ENCODE results near the gene LACTBL1. TPM values are rescaled to one million over a fixed set of nuclear protein-coding genes. Genes with fewer than 3 reads are reported as not detected.

The LACTBL1 gene
- total and polyA plus RNA-seq, 2 donors (not counting 1 experiment from before 2014, with no cell fraction given) = not detected

- Histone ChIP-seq H3K4me3 (ENCODE audit: control extremely low read depth in 1 of 5, extremely low read depth in 1 of 5, insufficient read depth in 1 of 5, low read depth in 2 of 5, low read length in 4 of 5) (peak overlapping the region in 4 of 5 experiments; percentile 71 to 87 (median 74)), H3K27me3 (replicated peaks in 1 of 4; ENCODE audit: control extremely low read depth in 1 of 4, control insufficient read depth in 3 of 4, insufficient read depth in 4 of 4, low read length in 3 of 4) (no peaks in the 10 kb centered on the region), H2AFZ (ENCODE audit: insufficient read depth, low read depth, low read length, poor library complexity, severe bottlenecking) (peak overlapping the region; percentile 96), H3K4me1 (ENCODE audit: control insufficient read depth in 2 of 2, insufficient read depth in 2 of 2, low read length in 2 of 2) (peaks cover 12 to 15% of the 10 kb centered on the region in 2 donors), H3K79me2 (ENCODE audit: control insufficient read depth, insufficient read depth, low read length) (peaks cover 79% of the 10 kb centered on the region), H3K9me3 (ENCODE audit: control extremely low read depth in 1 of 3, control insufficient read depth in 2 of 3, insufficient read depth in 1 of 3, low read length in 2 of 3) (peaks cover 0 to 1% (median 0%) of the 10 kb centered on the region in 3 donors), H3K9ac (ENCODE audit: low read length) (peak overlapping the region; percentile 90), H3K27ac (ENCODE audit: low read length in 2 of 2) (peak overlapping the region in 1 of 2 donors; percentile 81), H3K36me3 (replicated peaks in 1 of 2; ENCODE audit: control extremely low read depth in 1 of 2, control insufficient read depth in 1 of 2, extremely low read depth in 1 of 2, insufficient read depth in 2 of 2, low read length in 1 of 2) (no peaks in the 10 kb centered on the region), H3K4me2 (replicated peaks; ENCODE audit: low read depth, low read length, poor library complexity, severe bottlenecking) (peak overlapping the region; percentile 82), H4K20me1 (ENCODE audit: control insufficient read depth, insufficient read depth, low read length, poor library complexity, severe bottlenecking) (peaks cover 18% of the 10 kb centered on the region)
- CTCF ChIA-PET = no interaction called here
- Mint-ChIP-seq H3K27ac (peak overlapping the region; percentile 94), H3K27me3 (no peaks in the 10 kb centered on the region), H3K9me3 (ENCODE audit: insufficient read depth) (peaks cover 3% of the 10 kb centered on the region), H3K4me1 (peaks cover 48% of the 10 kb centered on the region), H3K4me3 (peak overlapping the region; percentile 99)
- POLR2A ChIA-PET = interaction anchor here (0.5 to 0.7 kb wide), 3 partner anchors 404 to 1370 kb away, joined by 4 to 6 read pairs (median 4); no protein-coding TSS in a partner anchor
- DNase-seq (no peak), ATAC-seq (ENCODE audit: low read depth) (no peak)
- TF ChIP-seq, protein P1, sequence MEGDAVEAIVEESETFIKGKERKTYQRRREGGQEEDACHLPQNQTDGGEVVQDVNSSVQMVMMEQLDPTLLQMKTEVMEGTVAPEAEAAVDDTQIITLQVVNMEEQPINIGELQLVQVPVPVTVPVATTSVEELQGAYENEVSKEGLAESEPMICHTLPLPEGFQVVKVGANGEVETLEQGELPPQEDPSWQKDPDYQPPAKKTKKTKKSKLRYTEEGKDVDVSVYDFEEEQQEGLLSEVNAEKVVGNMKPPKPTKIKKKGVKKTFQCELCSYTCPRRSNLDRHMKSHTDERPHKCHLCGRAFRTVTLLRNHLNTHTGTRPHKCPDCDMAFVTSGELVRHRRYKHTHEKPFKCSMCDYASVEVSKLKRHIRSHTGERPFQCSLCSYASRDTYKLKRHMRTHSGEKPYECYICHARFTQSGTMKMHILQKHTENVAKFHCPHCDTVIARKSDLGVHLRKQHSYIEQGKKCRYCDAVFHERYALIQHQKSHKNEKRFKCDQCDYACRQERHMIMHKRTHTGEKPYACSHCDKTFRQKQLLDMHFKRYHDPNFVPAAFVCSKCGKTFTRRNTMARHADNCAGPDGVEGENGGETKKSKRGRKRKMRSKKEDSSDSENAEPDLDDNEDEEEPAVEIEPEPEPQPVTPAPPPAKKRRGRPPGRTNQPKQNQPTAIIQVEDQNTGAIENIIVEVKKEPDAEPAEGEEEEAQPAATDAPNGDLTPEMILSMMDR (IDR thresholded peaks at IDR 0.05) = no peak
- TF ChIP-seq EZH2 (IDR thresholded peaks at IDR 0.05; ENCODE audit: borderline replicate concordance, insufficient read depth, low read depth, low read length, poor library complexity, severe bottlenecking) = no peak
- 27% methylated on average over 1 of the region's 7 CpGs for WGBS (ENCODE audit: insufficient coverage)
- intact Hi-C loops (cut with micrococcal nuclease) = no loop called here
Observed at GRCh38 chr1:23020706-23021405, 48.2 kb upstream of the LACTBL1 start.
